ENCODE data around the gene MSI2.

Gene MSI2

GRCh38 chr17:57373756-57374155 lies 117.4 kb downstream of the MSI2 start:
- H3K79me2 ChIP-seq (ENCODE audit: insufficient read depth, low read length), result peaks cover 96% of the 10 kb centered on the region
- no peak overlapping the region for H3K9ac ChIP-seq (ENCODE audit: low read depth, low read length, poor library complexity, severe bottlenecking)
- H2AFZ ChIP-seq (ENCODE audit: low read length), result no peak overlapping the region
- peaks cover 6% of the 10 kb centered on the region for H3F3A ChIP-seq (ENCODE audit: low read depth)
- H4K20me1 ChIP-seq (ENCODE audit: insufficient read depth, low read length, poor library complexity, severe bottlenecking), result peaks cover 53% of the 10 kb centered on the region
- no peak overlapping the region for H3K4me2 ChIP-seq (ENCODE audit: low read depth, low read length, poor library complexity, severe bottlenecking)
- H3K27me3 ChIP-seq (ENCODE audit: insufficient read depth, low read length, poor library complexity, severe bottlenecking), result no peaks in the 10 kb centered on the region
- H3K9me2 ChIP-seq (replicated peaks; ENCODE audit: low read depth, low read length), result no peaks in the 10 kb centered on the region
- peaks cover 26% of the 10 kb centered on the region for H3K4me1 ChIP-seq (ENCODE audit: insufficient read depth, low read length, poor library complexity, severe bottlenecking)
- H3K9me3 ChIP-seq (ENCODE audit: insufficient read depth, low read depth, low read length), result peaks cover 8% of the 10 kb centered on the region; the same call in 1 of the 2 replicates
- H3K36me3 ChIP-seq (ENCODE audit: insufficient read depth, low read length), result peaks cover 50% of the 10 kb centered on the region; the same call in 1 of the 2 replicates
- TF ChIP-seq CTCF (conservative IDR thresholded peaks at IDR 0.05; ENCODE audit: low read length) (no peak), EZH2phosphoT487 (IDR thresholded peaks at IDR 0.05; ENCODE audit: borderline replicate concordance) (no peak)
- H3K4me3 ChIP-seq (ENCODE audit: low read length, poor library complexity, severe bottlenecking), result no peak overlapping the region

- Histone ChIP-seq H3K36me3 (ENCODE audit: insufficient read depth, low read length) (peaks cover 50% of the 10 kb centered on the region; the same call in 1 of the 2 replicates), H3K9me2 (replicated peaks; ENCODE audit: low read depth, low read length) (no peaks in the 10 kb centered on the region), H3K27me3 (ENCODE audit: insufficient read depth, low read length, poor library complexity, severe bottlenecking) (no peaks in the 10 kb centered on the region), H3K4me1 (ENCODE audit: insufficient read depth, low read length, poor library complexity, severe bottlenecking) (peaks cover 26% of the 10 kb centered on the region), H2AFZ (ENCODE audit: low read length) (no peak overlapping the region), H3K79me2 (ENCODE audit: insufficient read depth, low read length) (peaks cover 92% of the 10 kb centered on the region), H3K4me3 (ENCODE audit: low read length, poor library complexity, severe bottlenecking) (no peak overlapping the region), H4K20me1 (ENCODE audit: insufficient read depth, low read length, poor library complexity, severe bottlenecking) (peaks cover 46% of the 10 kb centered on the region), H3K9me3 (ENCODE audit: insufficient read depth, low read depth, low read length) (peaks cover 8% of the 10 kb centered on the region; the same call in 1 of the 2 replicates), H3K4me2 (ENCODE audit: low read depth, low read length, poor library complexity, severe bottlenecking) (no peak overlapping the region), H3K9ac (ENCODE audit: low read depth, low read length, poor library complexity, severe bottlenecking) (no peak overlapping the region), H3F3A (ENCODE audit: low read depth) (peaks cover 11% of the 10 kb centered on the region)
- TF ChIP-seq CTCF (conservative IDR thresholded peaks at IDR 0.05; ENCODE audit: low read length), result no peak
- no peak for TF ChIP-seq EZH2phosphoT487 (IDR thresholded peaks at IDR 0.05; ENCODE audit: borderline replicate concordance)
Observed at GRCh38 chr17:57375040-57375769, 118.9 kb downstream of the MSI2 start.

- Histone ChIP-seq H3F3A (ENCODE audit: low read depth) (peaks cover 11% of the 10 kb centered on the region), H3K27me3 (ENCODE audit: insufficient read depth, low read length, poor library complexity, severe bottlenecking) (no peaks in the 10 kb centered on the region), H3K9me2 (replicated peaks; ENCODE audit: low read depth, low read length) (no peaks in the 10 kb centered on the region), H2AFZ (ENCODE audit: low read length) (no peak overlapping the region), H3K36me3 (ENCODE audit: insufficient read depth, low read length) (peaks cover 55% of the 10 kb centered on the region; the same call in 1 of the 2 replicates), H4K20me1 (ENCODE audit: insufficient read depth, low read length, poor library complexity, severe bottlenecking) (peaks cover 46% of the 10 kb centered on the region), H3K4me2 (ENCODE audit: low read depth, low read length, poor library complexity, severe bottlenecking) (no peak overlapping the region), H3K4me1 (ENCODE audit: insufficient read depth, low read length, poor library complexity, severe bottlenecking) (peaks cover 32% of the 10 kb centered on the region), H3K4me3 (ENCODE audit: low read length, poor library complexity, severe bottlenecking) (no peak overlapping the region), H3K9ac (ENCODE audit: low read depth, low read length, poor library complexity, severe bottlenecking) (no peak overlapping the region), H3K9me3 (ENCODE audit: insufficient read depth, low read depth, low read length) (peaks cover 8% of the 10 kb centered on the region; the same call in 1 of the 2 replicates), H3K79me2 (ENCODE audit: insufficient read depth, low read length) (peaks cover 92% of the 10 kb centered on the region)
- TF ChIP-seq CTCF (conservative IDR thresholded peaks at IDR 0.05; ENCODE audit: low read length), result no peak
- no peak for TF ChIP-seq EZH2phosphoT487 (IDR thresholded peaks at IDR 0.05; ENCODE audit: borderline replicate concordance)
Observed at GRCh38 chr17:57375770-57376225, 119.5 kb downstream of the MSI2 start.
